IMR-90 (cell line): ENCODE measurements around the gene TMEM158.

Experiments used
- CEBPB ChIP-seq: IDR thresholded peaks from 2 replicates; pipeline ENCODE4 v1.6.1; 2012; ENCODE audit warnings: low read depth, low read length, improper control_type of control experiment
- MAFK ChIP-seq: IDR thresholded peaks from 2 replicates; pipeline ENCODE4 v1.6.1; 2012; ENCODE audit warnings: low read depth, low read length, improper control_type of control experiment
- MXI1 ChIP-seq: IDR thresholded peaks from 2 replicates; pipeline ENCODE4 v1.6.1; 2012; ENCODE audit warnings: low read depth, mild to moderate bottlenecking, low read length, moderate library complexity, borderline replicate concordance
- NFE2L2 ChIP-seq: fragments of 150-350 bp; IDR thresholded peaks from 2 replicates; pipeline ENCODE4 v1.6.1; 2016; ENCODE audit warnings: low read depth, mild to moderate bottlenecking, low read length
- POLR2A ChIP-seq: IDR thresholded peaks from 2 replicates; pipeline ENCODE4 v1.6.1; 2012; ENCODE audit warnings: mild to moderate bottlenecking, low read depth, low read length
- RAD21 ChIP-seq: IDR thresholded peaks from 2 replicates; pipeline ENCODE4 v1.6.1; 2012; ENCODE audit warnings: low read length, improper control_type of control experiment
- RFX5 ChIP-seq: IDR thresholded peaks from 2 replicates; pipeline ENCODE4 v1.8.0; 2012; ENCODE audit warnings: low read depth, mild to moderate bottlenecking, low read length, moderate library complexity
- SMC3 ChIP-seq: fragments of 150-350 bp; IDR thresholded peaks from 2 replicates; pipeline ENCODE4 v1.6.1; 2016; ENCODE audit warnings: low read depth, mild to moderate bottlenecking, antibody characterized with exemption, low read length, moderate library complexity
- TF ChIP-seq, protein P1 (sequence below): conservative IDR thresholded peaks from 2 replicates; pipeline ENCODE4 v1.5.1; 2012; ENCODE audit warnings: mild to moderate bottlenecking, low read depth, low read length, improper control_type of control experiment
- TF ChIP-seq, protein P2 (sequence below): fragments of 150-350 bp; IDR thresholded peaks from 2 replicates; pipeline ENCODE4 v1.6.1; 2017; ENCODE audit warnings: mild to moderate bottlenecking, antibody characterized with exemption, low read length, low read depth
- TF ChIP-seq, protein P3 (sequence below): fragments of 150-350 bp; IDR thresholded peaks from 2 replicates; pipeline ENCODE4 v1.6.1; 2016; ENCODE audit warnings: low read depth, mild to moderate bottlenecking, low read length, moderate library complexity, borderline replicate concordance

DNA sequence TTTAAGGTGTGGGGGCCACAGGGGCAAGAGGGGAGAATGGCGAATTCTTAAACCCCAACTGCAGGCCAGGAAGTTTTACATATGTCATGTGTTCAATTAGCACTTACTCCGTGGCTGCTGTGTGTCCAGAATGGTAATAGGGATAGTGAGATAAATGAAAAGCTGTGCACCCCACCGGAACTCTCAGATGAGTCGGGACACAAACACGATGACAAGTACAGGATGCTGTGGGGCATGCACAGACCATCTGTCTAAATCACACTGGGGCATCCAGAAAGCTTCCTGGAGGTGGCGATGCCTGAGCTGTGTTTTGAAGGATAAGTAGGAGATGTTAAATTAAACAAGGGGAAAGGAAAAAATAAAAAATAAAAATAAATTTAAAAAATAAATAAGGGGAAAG, 18.3 kb upstream of the TMEM158 start:
- no peak for TF ChIP-seq RAD21
- no peak for TF ChIP-seq SMC3
- TF ChIP-seq, protein P1, sequence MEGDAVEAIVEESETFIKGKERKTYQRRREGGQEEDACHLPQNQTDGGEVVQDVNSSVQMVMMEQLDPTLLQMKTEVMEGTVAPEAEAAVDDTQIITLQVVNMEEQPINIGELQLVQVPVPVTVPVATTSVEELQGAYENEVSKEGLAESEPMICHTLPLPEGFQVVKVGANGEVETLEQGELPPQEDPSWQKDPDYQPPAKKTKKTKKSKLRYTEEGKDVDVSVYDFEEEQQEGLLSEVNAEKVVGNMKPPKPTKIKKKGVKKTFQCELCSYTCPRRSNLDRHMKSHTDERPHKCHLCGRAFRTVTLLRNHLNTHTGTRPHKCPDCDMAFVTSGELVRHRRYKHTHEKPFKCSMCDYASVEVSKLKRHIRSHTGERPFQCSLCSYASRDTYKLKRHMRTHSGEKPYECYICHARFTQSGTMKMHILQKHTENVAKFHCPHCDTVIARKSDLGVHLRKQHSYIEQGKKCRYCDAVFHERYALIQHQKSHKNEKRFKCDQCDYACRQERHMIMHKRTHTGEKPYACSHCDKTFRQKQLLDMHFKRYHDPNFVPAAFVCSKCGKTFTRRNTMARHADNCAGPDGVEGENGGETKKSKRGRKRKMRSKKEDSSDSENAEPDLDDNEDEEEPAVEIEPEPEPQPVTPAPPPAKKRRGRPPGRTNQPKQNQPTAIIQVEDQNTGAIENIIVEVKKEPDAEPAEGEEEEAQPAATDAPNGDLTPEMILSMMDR, result no peak
- TF ChIP-seq MAFK, result no peak
- TF ChIP-seq RFX5, result no peak
- TF ChIP-seq, protein P2, sequence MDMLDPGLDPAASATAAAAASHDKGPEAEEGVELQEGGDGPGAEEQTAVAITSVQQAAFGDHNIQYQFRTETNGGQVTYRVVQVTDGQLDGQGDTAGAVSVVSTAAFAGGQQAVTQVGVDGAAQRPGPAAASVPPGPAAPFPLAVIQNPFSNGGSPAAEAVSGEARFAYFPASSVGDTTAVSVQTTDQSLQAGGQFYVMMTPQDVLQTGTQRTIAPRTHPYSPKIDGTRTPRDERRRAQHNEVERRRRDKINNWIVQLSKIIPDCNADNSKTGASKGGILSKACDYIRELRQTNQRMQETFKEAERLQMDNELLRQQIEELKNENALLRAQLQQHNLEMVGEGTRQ, result no peak
- no peak for TF ChIP-seq CEBPB
- TF ChIP-seq POLR2A, result no peak
- no peak for TF ChIP-seq NFE2L2
- TF ChIP-seq MXI1, result no peak
- TF ChIP-seq, protein P3, sequence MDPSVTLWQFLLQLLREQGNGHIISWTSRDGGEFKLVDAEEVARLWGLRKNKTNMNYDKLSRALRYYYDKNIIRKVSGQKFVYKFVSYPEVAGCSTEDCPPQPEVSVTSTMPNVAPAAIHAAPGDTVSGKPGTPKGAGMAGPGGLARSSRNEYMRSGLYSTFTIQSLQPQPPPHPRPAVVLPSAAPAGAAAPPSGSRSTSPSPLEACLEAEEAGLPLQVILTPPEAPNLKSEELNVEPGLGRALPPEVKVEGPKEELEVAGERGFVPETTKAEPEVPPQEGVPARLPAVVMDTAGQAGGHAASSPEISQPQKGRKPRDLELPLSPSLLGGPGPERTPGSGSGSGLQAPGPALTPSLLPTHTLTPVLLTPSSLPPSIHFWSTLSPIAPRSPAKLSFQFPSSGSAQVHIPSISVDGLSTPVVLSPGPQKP, result no peak
